Fibroblast of pulmonary artery (primary cell): Measurements from ENCODE around the gene RASGRF1.

ENCODE experiments used
- DNase-seq: peaks from one replicate; pipeline ENCODE4 v3.0.0-alpha.2; 2010; ENCODE audit warnings: low read depth
- H3K4me3 ChIP-seq: replicated peaks from 2 replicates; pipeline ENCODE4 v1.5.1; 2011; ENCODE audit warnings: low read depth, mild to moderate bottlenecking, control low read depth, low read length, moderate library complexity
- CTCF ChIP-seq: IDR thresholded peaks from 2 replicates; pipeline ENCODE4 v1.5.1; 2011; ENCODE audit warnings: mild to moderate bottlenecking, control low read depth, low read length, inconsistent platforms; ENCODE audit errors: missing control alignments

RASGRF1 gene

GRCh38 chr15:79042213-79042928, 48.2 kb downstream of the RASGRF1 start:
- TF ChIP-seq CTCF: no peak
- H3K4me3 ChIP-seq: no peak overlapping the region
- DNase-seq: peak; percentile 13

GRCh38 chr15:79041601-79042168, 48.9 kb downstream of the RASGRF1 start:
- H3K4me3 ChIP-seq: no peak overlapping the region
- TF ChIP-seq CTCF: no peak
- DNase-seq: no peak

- no peak for TF ChIP-seq CTCF
- DNase-seq: no peak
- H3K4me3 ChIP-seq: no peak overlapping the region
Observed at GRCh38 chr15:79037848-79038247, 52.7 kb downstream of the RASGRF1 start.

GRCh38 chr15:79036323-79036722, 54.3 kb downstream of the RASGRF1 start:
- DNase-seq: no peak
- no peak overlapping the region for H3K4me3 ChIP-seq
- no peak for TF ChIP-seq CTCF

- no peak for TF ChIP-seq CTCF
- no peak overlapping the region for H3K4me3 ChIP-seq
- no peak for DNase-seq
Observed at GRCh38 chr15:79035814-79036213, 54.8 kb downstream of the RASGRF1 start.

GRCh38 chr15:79035111-79035601, 55.4 kb downstream of the RASGRF1 start:
- TF ChIP-seq CTCF: no peak
- no peak for DNase-seq
- H3K4me3 ChIP-seq: no peak overlapping the region
